ENCODE results near the gene ANKRD44.

ANKRD44 gene

DNA sequence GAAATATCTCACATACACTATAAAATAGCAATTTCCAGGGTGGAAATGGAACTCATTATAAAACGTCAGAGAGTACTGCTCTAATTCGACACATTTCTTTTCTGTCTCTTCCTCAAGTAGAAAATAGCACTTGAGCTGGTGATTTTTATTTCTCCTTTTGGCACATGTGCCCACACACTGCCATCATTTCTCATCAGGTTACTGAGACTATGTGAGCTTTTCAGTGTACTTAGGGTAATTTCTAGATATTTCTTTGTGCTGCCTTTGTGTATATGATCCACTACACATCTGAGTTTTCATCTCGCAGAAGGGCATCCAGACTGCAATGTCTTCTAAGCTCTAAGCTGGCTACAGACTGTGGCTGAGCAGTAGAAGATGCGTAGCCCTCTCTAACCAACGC is 321.9 kb downstream of the ANKRD44 start:
- peaks cover 24% of the 10 kb centered on the region for H3K36me3 ChIP-seq (ENCODE audit: insufficient read depth, low read length)
- no peaks in the 10 kb centered on the region for H3K79me2 ChIP-seq (ENCODE audit: insufficient read depth, low read length)
- no peak overlapping the region for H3K4me2 ChIP-seq (ENCODE audit: low read length)
- no peak overlapping the region for H2AFZ ChIP-seq (ENCODE audit: low read length)
- no peaks in the 10 kb centered on the region for H4K20me1 ChIP-seq (ENCODE audit: insufficient read depth, low read length)
- peaks cover 12% of the 10 kb centered on the region for H3K4me1 ChIP-seq (ENCODE audit: insufficient read depth, low read length, severe bottlenecking)
- H3K9me3 ChIP-seq (ENCODE audit: low read length) = no peaks in the 10 kb centered on the region
- no peak overlapping the region for H3K27ac ChIP-seq (ENCODE audit: low read depth, low read length, poor library complexity, severe bottlenecking)
- no peak for TF ChIP-seq EZH2 (IDR thresholded peaks at IDR 0.05; ENCODE audit: borderline replicate concordance, low read length)
- TF ChIP-seq, protein P1, sequence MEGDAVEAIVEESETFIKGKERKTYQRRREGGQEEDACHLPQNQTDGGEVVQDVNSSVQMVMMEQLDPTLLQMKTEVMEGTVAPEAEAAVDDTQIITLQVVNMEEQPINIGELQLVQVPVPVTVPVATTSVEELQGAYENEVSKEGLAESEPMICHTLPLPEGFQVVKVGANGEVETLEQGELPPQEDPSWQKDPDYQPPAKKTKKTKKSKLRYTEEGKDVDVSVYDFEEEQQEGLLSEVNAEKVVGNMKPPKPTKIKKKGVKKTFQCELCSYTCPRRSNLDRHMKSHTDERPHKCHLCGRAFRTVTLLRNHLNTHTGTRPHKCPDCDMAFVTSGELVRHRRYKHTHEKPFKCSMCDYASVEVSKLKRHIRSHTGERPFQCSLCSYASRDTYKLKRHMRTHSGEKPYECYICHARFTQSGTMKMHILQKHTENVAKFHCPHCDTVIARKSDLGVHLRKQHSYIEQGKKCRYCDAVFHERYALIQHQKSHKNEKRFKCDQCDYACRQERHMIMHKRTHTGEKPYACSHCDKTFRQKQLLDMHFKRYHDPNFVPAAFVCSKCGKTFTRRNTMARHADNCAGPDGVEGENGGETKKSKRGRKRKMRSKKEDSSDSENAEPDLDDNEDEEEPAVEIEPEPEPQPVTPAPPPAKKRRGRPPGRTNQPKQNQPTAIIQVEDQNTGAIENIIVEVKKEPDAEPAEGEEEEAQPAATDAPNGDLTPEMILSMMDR (IDR thresholded peaks at IDR 0.05; ENCODE audit: low read length) = no peak
- no peak overlapping the region for H3K9ac ChIP-seq (ENCODE audit: low read length)
- H3K4me3 ChIP-seq (ENCODE audit: low read depth, low read length, poor library complexity, severe bottlenecking) = no peak overlapping the region
- H3F3A ChIP-seq (ENCODE audit: insufficient read depth, low read length) = no peaks in the 10 kb centered on the region
- no peaks in the 10 kb centered on the region for H3K9me2 ChIP-seq (ENCODE audit: low read depth, low read length)
- no peaks in the 10 kb centered on the region for H3K27me3 ChIP-seq (ENCODE audit: insufficient read depth, low read length)

DNA sequence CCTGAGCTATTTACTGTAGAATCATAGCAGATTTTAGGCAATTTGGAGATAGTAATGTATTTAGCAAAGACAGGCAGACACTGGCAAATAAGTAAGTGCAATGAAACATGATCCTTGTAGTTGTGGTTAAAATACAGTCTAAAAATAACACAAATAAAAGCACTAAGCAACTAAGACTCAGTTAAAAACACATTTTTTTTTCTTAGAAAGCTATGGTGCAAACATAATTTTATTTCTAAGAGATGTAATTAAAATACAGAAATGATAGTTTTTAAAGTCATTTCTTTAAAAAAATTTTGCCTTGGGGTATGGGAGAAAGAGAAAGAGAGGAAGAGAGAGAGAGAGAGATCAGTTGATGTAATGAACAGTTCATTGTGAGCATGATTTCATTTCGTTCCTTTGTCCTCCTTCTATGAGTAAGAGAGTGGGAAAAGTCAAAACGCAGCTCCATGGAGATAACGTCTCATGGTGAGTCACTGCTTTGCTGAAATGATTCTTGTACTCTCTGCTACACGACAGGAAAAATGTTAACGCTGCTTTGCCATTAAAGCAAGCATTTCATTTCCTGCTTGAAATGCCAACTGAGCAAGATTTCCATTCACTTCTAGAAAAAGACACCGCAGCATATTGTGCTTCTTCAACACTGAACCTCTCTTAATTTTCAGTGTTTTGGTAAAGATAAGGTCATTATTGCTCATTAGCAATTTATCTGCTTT is 322.8 kb downstream of the ANKRD44 start:
- H3K9me3 ChIP-seq (ENCODE audit: low read length) = no peaks in the 10 kb centered on the region
- no peaks in the 10 kb centered on the region for H3K9me2 ChIP-seq (ENCODE audit: low read depth, low read length)
- peaks cover 16% of the 10 kb centered on the region; the same call in 1 of the 2 replicates for H3K36me3 ChIP-seq (ENCODE audit: insufficient read depth, low read length)
- no peak for TF ChIP-seq EZH2 (IDR thresholded peaks at IDR 0.05; ENCODE audit: borderline replicate concordance, low read length)
- TF ChIP-seq, protein P1 (IDR thresholded peaks at IDR 0.05; ENCODE audit: low read length) = no peak
- H2AFZ ChIP-seq (ENCODE audit: low read length) = no peak overlapping the region
- H3K27ac ChIP-seq (ENCODE audit: low read depth, low read length, poor library complexity, severe bottlenecking) = no peak overlapping the region
- H3K27me3 ChIP-seq (ENCODE audit: insufficient read depth, low read length) = no peaks in the 10 kb centered on the region
- no peak overlapping the region for H3K4me2 ChIP-seq (ENCODE audit: low read length)
- H3K79me2 ChIP-seq (ENCODE audit: insufficient read depth, low read length) = no peaks in the 10 kb centered on the region
- peaks cover 12% of the 10 kb centered on the region for H3K4me1 ChIP-seq (ENCODE audit: insufficient read depth, low read length, severe bottlenecking)
- H3K9ac ChIP-seq (ENCODE audit: low read length) = no peak overlapping the region
- H3K4me3 ChIP-seq (ENCODE audit: low read depth, low read length, poor library complexity, severe bottlenecking) = no peak overlapping the region
- H3F3A ChIP-seq (ENCODE audit: insufficient read depth, low read length) = no peaks in the 10 kb centered on the region
- no peaks in the 10 kb centered on the region for H4K20me1 ChIP-seq (ENCODE audit: insufficient read depth, low read length)

- no peak overlapping the region for H3K4me3 ChIP-seq (ENCODE audit: low read depth, low read length, poor library complexity, severe bottlenecking)
- no peaks in the 10 kb centered on the region for H3K9me2 ChIP-seq (ENCODE audit: low read depth, low read length)
- H3K4me2 ChIP-seq (ENCODE audit: low read length) = no peak overlapping the region
These were observed 323.3 kb downstream of the ANKRD44 start for GRCh38 chr2:196987298-196987648.

More at GRCh38 chr2:196987298-196987648, 323.3 kb downstream of the ANKRD44 start:
- H4K20me1 ChIP-seq (ENCODE audit: insufficient read depth, low read length) = no peaks in the 10 kb centered on the region
- no peaks in the 10 kb centered on the region for H3K9me3 ChIP-seq (ENCODE audit: low read length)
- H3F3A ChIP-seq (ENCODE audit: insufficient read depth, low read length) = no peaks in the 10 kb centered on the region
- no peaks in the 10 kb centered on the region for H3K79me2 ChIP-seq (ENCODE audit: insufficient read depth, low read length)
- no peak overlapping the region for H3K9ac ChIP-seq (ENCODE audit: low read length)
- peaks cover 12% of the 10 kb centered on the region for H3K4me1 ChIP-seq (ENCODE audit: insufficient read depth, low read length, severe bottlenecking)
- H3K36me3 ChIP-seq (ENCODE audit: insufficient read depth, low read length) = peaks cover 12% of the 10 kb centered on the region; the same call in 1 of the 2 replicates
- H2AFZ ChIP-seq (ENCODE audit: low read length) = no peak overlapping the region
- no peaks in the 10 kb centered on the region for H3K27me3 ChIP-seq (ENCODE audit: insufficient read depth, low read length)
- TF ChIP-seq, protein P1 (IDR thresholded peaks at IDR 0.05; ENCODE audit: low read length) = no peak
- no peak for TF ChIP-seq EZH2 (IDR thresholded peaks at IDR 0.05; ENCODE audit: borderline replicate concordance, low read length)
- H3K27ac ChIP-seq (ENCODE audit: low read depth, low read length, poor library complexity, severe bottlenecking) = no peak overlapping the region
